ENCODE results near the gene PPM1L. TPM values are rescaled to one million over a fixed set of nuclear protein-coding genes. Genes with fewer than 3 reads are reported as not detected.
"Not testable (repeated sequence)": the region's sequence is repeated elsewhere in the genome, so short reads cannot be mapped to it uniquely, and the experiment has no call there.

Gene PPM1L
- total and polyA plus RNA-seq, 9 donors, result 5.3 to 13.9 (median 10.9) TPM

DNA sequence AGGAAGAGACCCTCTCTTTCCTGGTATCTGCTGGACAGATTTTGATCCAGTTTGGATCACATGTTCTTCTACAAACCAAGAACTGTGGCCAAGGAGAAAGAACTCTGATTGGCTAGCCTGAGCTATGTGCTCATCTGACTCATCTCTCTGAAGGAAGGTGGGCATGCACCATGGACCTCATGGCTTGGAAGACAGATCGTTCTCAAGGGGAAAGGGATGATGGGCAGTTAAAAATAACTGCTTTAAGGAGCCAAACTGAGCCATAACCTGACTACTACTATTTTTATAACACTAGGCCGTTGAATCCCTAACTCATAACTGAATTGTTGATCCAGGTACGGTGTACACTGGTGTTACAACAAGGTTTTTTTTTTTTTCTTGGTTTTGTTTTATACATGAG, 236.7 kb downstream of the PPM1L start:
- no peaks in the 10 kb centered on the region for H3K36me3 ChIP-seq (ENCODE audit: control insufficient read depth, insufficient read depth, low read length)
- no peaks in the 10 kb centered on the region for H3K27me3 ChIP-seq (ENCODE audit: control insufficient read depth, insufficient read depth, low read length)
- no peaks in the 10 kb centered on the region for H3K4me1 ChIP-seq (ENCODE audit: control insufficient read depth, insufficient read depth, low read length)
- no peaks in the 10 kb centered on the region for H3K9me3 ChIP-seq (replicated peaks; ENCODE audit: control insufficient read depth, low read depth, low read length)
- DNase-seq, result no peak
- H3K27ac ChIP-seq (ENCODE audit: low read length), result no peak overlapping the region
- H3K4me3 ChIP-seq (ENCODE audit: low read length), result no peak overlapping the region
- no CpG with 5 or more reads among the region's 3 CpGs for WGBS (ENCODE audit: insufficient coverage)

DNA sequence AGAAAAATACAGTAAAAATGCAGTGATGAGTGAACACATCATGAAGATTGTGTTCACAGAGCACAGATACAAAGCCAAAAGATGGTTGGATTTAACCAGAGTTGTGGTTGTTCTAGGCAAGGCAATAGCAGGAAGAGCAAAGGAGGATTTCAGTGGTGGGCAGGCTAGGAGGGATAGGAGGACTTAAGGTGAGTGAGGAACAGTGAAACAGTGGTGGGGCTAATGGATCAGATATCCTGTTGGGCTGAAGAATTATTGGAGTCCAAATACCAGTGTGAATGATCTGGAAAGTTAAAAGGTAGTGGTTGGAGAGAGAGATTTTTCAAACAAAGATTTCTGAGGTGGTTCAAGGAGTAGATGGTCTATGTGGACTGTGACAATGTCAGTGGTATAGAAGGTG, 240.8 kb downstream of the PPM1L start:
- H3K9me3 ChIP-seq (replicated peaks; ENCODE audit: control insufficient read depth, low read depth, low read length), result no peaks in the 10 kb centered on the region
- no peaks in the 10 kb centered on the region for H3K36me3 ChIP-seq (ENCODE audit: control insufficient read depth, insufficient read depth, low read length)
- H3K4me1 ChIP-seq (ENCODE audit: control insufficient read depth, insufficient read depth, low read length), result no peaks in the 10 kb centered on the region
- no peak for DNase-seq
- H3K27ac ChIP-seq (ENCODE audit: low read length), result no peak overlapping the region
- H3K27me3 ChIP-seq (ENCODE audit: control insufficient read depth, insufficient read depth, low read length), result no peaks in the 10 kb centered on the region
- no peak overlapping the region for H3K4me3 ChIP-seq (ENCODE audit: low read length)

DNA sequence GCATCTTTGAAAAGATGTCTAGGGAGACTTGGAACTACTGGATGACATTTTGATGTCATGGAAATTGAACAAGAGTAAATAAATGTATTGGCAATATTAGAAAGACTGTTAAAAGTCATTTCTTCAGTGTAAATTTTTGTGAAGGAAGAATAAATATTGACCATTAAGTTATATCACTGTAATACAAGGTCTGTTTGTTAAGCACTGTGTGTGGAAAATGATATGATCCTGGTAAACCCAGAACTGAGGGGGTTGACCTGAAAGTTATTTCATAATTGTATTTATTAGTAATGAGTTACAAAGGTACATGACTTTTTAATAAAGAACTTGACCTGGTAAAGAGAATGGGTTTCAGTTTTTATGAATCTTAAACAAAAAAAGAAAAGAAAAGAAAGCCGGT, 242.6 kb downstream of the PPM1L start:
- no peaks in the 10 kb centered on the region for H3K27me3 ChIP-seq (ENCODE audit: control insufficient read depth, insufficient read depth, low read length)
- no peak overlapping the region for H3K4me3 ChIP-seq (ENCODE audit: low read length)
- H3K4me1 ChIP-seq (ENCODE audit: control insufficient read depth, insufficient read depth, low read length), result no peaks in the 10 kb centered on the region
- no peaks in the 10 kb centered on the region for H3K9me3 ChIP-seq (replicated peaks; ENCODE audit: control insufficient read depth, low read depth, low read length)
- no peaks in the 10 kb centered on the region for H3K36me3 ChIP-seq (ENCODE audit: control insufficient read depth, insufficient read depth, low read length)
- no peak for DNase-seq
- H3K27ac ChIP-seq (ENCODE audit: low read length), result no peak overlapping the region
- WGBS (ENCODE audit: insufficient coverage), result no CpG with 5 or more reads among the region's 1 CpG

GRCh38 chr3:160999274-160999673, 243.2 kb downstream of the PPM1L start:
- 83% methylated on average over 2 of the region's 5 CpGs for WGBS (ENCODE audit: insufficient coverage)

GRCh38 chr3:161008086-161008485, 252.1 kb downstream of the PPM1L start:
- no peak overlapping the region for H3K4me3 ChIP-seq (ENCODE audit: low read length)
- H3K27me3 ChIP-seq (ENCODE audit: control insufficient read depth, insufficient read depth, low read length), result no peaks in the 10 kb centered on the region
- no peaks in the 10 kb centered on the region for H3K4me1 ChIP-seq (ENCODE audit: control insufficient read depth, insufficient read depth, low read length)
- H3K36me3 ChIP-seq (ENCODE audit: control insufficient read depth, insufficient read depth, low read length), result no peaks in the 10 kb centered on the region
- no peak for DNase-seq
- H3K9me3 ChIP-seq (replicated peaks; ENCODE audit: control insufficient read depth, low read depth, low read length), result no peaks in the 10 kb centered on the region
- H3K27ac ChIP-seq (ENCODE audit: low read length), result no peak overlapping the region
- WGBS (ENCODE audit: insufficient coverage), result 71% methylated on average over 1 of the region's 2 CpGs

More at GRCh38 chr3:160999274-160999673, 243.2 kb downstream of the PPM1L start:
- no peak overlapping the region for H3K27ac ChIP-seq (ENCODE audit: low read length)
- DNase-seq, result no peak
- no peaks in the 10 kb centered on the region for H3K36me3 ChIP-seq (ENCODE audit: control insufficient read depth, insufficient read depth, low read length)
- no peaks in the 10 kb centered on the region for H3K9me3 ChIP-seq (replicated peaks; ENCODE audit: control insufficient read depth, low read depth, low read length)
- no peaks in the 10 kb centered on the region for H3K27me3 ChIP-seq (ENCODE audit: control insufficient read depth, insufficient read depth, low read length)
- no peaks in the 10 kb centered on the region for H3K4me1 ChIP-seq (ENCODE audit: control insufficient read depth, insufficient read depth, low read length)
- H3K4me3 ChIP-seq (ENCODE audit: low read length), result no peak overlapping the region

- not testable (repeated sequence) for H3K9me3 ChIP-seq (replicated peaks; ENCODE audit: control insufficient read depth, low read depth, low read length); H3K4me3 ChIP-seq (ENCODE audit: low read length); H3K27me3 ChIP-seq (ENCODE audit: control insufficient read depth, insufficient read depth, low read length); H3K36me3 ChIP-seq (ENCODE audit: control insufficient read depth, insufficient read depth, low read length); H3K4me1 ChIP-seq (ENCODE audit: control insufficient read depth, insufficient read depth, low read length); DNase-seq; H3K27ac ChIP-seq (ENCODE audit: low read length)
- no CpG with 5 or more reads among the region's 2 CpGs for WGBS (ENCODE audit: insufficient coverage)
Observed at GRCh38 chr3:161010151-161010550, 254.1 kb downstream of the PPM1L start.

DNA sequence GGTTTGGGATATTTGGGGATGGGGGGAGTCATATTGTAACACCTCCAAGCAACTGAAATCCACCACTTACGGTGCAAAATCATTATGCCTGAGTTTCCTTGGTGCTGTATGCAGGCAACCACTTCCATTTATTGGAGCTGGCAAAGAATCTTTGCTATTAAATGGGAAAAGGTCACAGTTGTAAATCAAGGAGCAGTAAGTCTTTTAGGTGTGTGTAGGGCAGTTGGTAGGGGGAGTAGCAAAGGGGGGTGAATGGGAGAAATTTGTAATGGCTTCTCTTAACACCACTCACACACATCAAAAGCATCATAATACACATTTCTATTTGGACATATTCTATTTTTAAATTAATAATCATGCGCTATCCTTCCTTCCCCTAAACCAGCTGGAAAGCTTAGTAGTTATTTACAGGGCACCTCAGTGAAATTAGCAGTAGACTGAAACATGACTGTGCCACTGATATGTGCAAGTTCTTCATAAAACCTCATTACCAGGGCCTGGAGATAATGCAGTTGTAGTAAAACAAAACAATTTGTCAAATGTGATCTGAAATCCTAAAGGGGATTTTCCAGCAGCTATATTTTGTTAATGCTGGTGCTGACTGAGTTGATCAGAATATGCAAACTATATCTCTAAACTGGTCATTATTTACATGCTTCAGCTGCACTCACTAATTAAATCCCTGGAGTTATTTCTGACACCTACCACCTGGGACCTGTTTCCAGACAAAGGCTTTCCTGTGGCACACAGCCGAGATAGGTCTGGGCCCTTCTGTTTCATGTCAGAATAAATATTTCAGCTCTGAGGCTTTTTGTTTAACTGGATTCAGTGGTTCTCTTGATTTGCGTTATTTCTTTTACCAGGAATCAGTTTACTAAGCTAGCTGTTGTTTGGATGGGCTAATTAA, 259.1 kb downstream of the PPM1L start:
- H3K36me3 ChIP-seq (ENCODE audit: control insufficient read depth, insufficient read depth, low read length), result no peaks in the 10 kb centered on the region
- H3K4me3 ChIP-seq (ENCODE audit: low read length), result no peak overlapping the region
- WGBS (ENCODE audit: insufficient coverage), result 63% methylated on average over 2 of the region's 4 CpGs
- H3K27me3 ChIP-seq (ENCODE audit: control insufficient read depth, insufficient read depth, low read length), result no peaks in the 10 kb centered on the region
- no peaks in the 10 kb centered on the region for H3K9me3 ChIP-seq (replicated peaks; ENCODE audit: control insufficient read depth, low read depth, low read length)
- no peak for DNase-seq
- no peak overlapping the region for H3K27ac ChIP-seq (ENCODE audit: low read length)
- H3K4me1 ChIP-seq (ENCODE audit: control insufficient read depth, insufficient read depth, low read length), result no peaks in the 10 kb centered on the region

- WGBS (ENCODE audit: insufficient coverage), result 88% methylated on average over 1 of the region's 6 CpGs
- no peak for DNase-seq
- no peaks in the 10 kb centered on the region for H3K4me1 ChIP-seq (ENCODE audit: control insufficient read depth, insufficient read depth, low read length)
- no peak overlapping the region for H3K4me3 ChIP-seq (ENCODE audit: low read length)
- no peaks in the 10 kb centered on the region for H3K9me3 ChIP-seq (replicated peaks; ENCODE audit: control insufficient read depth, low read depth, low read length)
- no peaks in the 10 kb centered on the region for H3K27me3 ChIP-seq (ENCODE audit: control insufficient read depth, insufficient read depth, low read length)
- no peak overlapping the region for H3K27ac ChIP-seq (ENCODE audit: low read length)
- no peaks in the 10 kb centered on the region for H3K36me3 ChIP-seq (ENCODE audit: control insufficient read depth, insufficient read depth, low read length)
Observed at GRCh38 chr3:161016417-161017313, 260.6 kb downstream of the PPM1L start.

GRCh38 chr3:161017971-161018370, 261.9 kb downstream of the PPM1L start:
- Histone ChIP-seq H3K27me3 (ENCODE audit: control insufficient read depth, insufficient read depth, low read length) (no peaks in the 10 kb centered on the region), H3K27ac (ENCODE audit: low read length) (no peak overlapping the region), H3K9me3 (replicated peaks; ENCODE audit: control insufficient read depth, low read depth, low read length) (peaks cover under 1% of the 10 kb centered on the region), H3K4me1 (ENCODE audit: control insufficient read depth, insufficient read depth, low read length) (no peaks in the 10 kb centered on the region), H3K4me3 (ENCODE audit: low read length) (no peak overlapping the region), H3K36me3 (ENCODE audit: control insufficient read depth, insufficient read depth, low read length) (no peaks in the 10 kb centered on the region)
- DNase-seq, result no peak
- no CpG with 5 or more reads among the region's 2 CpGs for WGBS (ENCODE audit: insufficient coverage)

GRCh38 chr3:161020256-161020655, 264.2 kb downstream of the PPM1L start:
- no peak for DNase-seq
- Histone ChIP-seq H3K9me3 (replicated peaks; ENCODE audit: control insufficient read depth, low read depth, low read length) (peaks cover 10% of the 10 kb centered on the region), H3K36me3 (ENCODE audit: control insufficient read depth, insufficient read depth, low read length) (no peaks in the 10 kb centered on the region), H3K4me3 (ENCODE audit: low read length) (no peak overlapping the region), H3K27ac (ENCODE audit: low read length) (no peak overlapping the region), H3K4me1 (ENCODE audit: control insufficient read depth, insufficient read depth, low read length) (no peaks in the 10 kb centered on the region), H3K27me3 (ENCODE audit: control insufficient read depth, insufficient read depth, low read length) (no peaks in the 10 kb centered on the region)
